MM.1S (cell line): ENCODE measurements around the gene RPE.

ENCODE experiments used
- DNase-seq: peaks from one replicate; pipeline ENCODE4 v3.0.0-alpha.2; 2015
- H2AFZ ChIP-seq: fragments of 300-600 bp; sonication (generic); 2 replicates; pipeline ENCODE4 v1.6.0; 2016; ENCODE audit warnings: antibody characterized with exemption, low read length
- H3F3A ChIP-seq: fragments of 300-600 bp; sonication (generic); 2 replicates; pipeline ENCODE4 v1.6.1; 2016; ENCODE audit warnings: mild to moderate bottlenecking, antibody characterized with exemption, low read length, moderate library complexity, mixed read lengths; ENCODE audit not compliant: insufficient read depth
- H3K27ac ChIP-seq: fragments of 300-600 bp; sonication (generic); 2 replicates; pipeline ENCODE4 v1.5.1; 2016; ENCODE audit warnings: mild to moderate bottlenecking, low read length
- H3K27me3 ChIP-seq: fragments of 300-600 bp; sonication (generic); replicated peaks from 2 replicates; pipeline ENCODE4 v1.6.0; 2016; ENCODE audit warnings: low read length; ENCODE audit not compliant: insufficient read depth
- H3K36me3 ChIP-seq: fragments of 300-600 bp; sonication (generic); replicated peaks from 2 replicates; pipeline ENCODE4 v1.6.1; 2016; ENCODE audit warnings: mild to moderate bottlenecking, low read length, mixed read lengths; ENCODE audit not compliant: insufficient read depth
- H3K4me1 ChIP-seq: fragments of 300-600 bp; sonication (generic); 2 replicates; pipeline ENCODE4 v1.6.1; 2016; ENCODE audit warnings: low read length, mixed read lengths
- H3K4me2 ChIP-seq: fragments of 300-600 bp; sonication (generic); 2 replicates; pipeline ENCODE4 v1.6.0; 2016; ENCODE audit warnings: low read depth, low read length
- H3K4me3 ChIP-seq: fragments of 300-600 bp; sonication (generic); 2 replicates; pipeline ENCODE4 v1.5.1; 2016; ENCODE audit warnings: low read length, mixed read lengths
- H3K79me2 ChIP-seq: fragments of 300-600 bp; sonication (generic); 2 replicates; pipeline ENCODE4 v1.6.1; 2016; ENCODE audit warnings: mixed run types, low read length, mixed read lengths
- H3K9ac ChIP-seq: fragments of 300-600 bp; sonication (generic); 2 replicates; pipeline ENCODE4 v1.6.1; 2016; ENCODE audit warnings: low read length, mixed read lengths
- H3K9me2 ChIP-seq: fragments of 300-600 bp; sonication (generic); replicated peaks from 2 replicates; pipeline ENCODE4 v1.6.1; 2016; ENCODE audit warnings: mild to moderate bottlenecking, low read length, mixed read lengths; ENCODE audit not compliant: insufficient read depth
- H3K9me3 ChIP-seq: fragments of 300-600 bp; sonication (generic); replicated peaks from 2 replicates; pipeline ENCODE4 v1.6.1; 2016; ENCODE audit warnings: mild to moderate bottlenecking, low read length, mixed read lengths; ENCODE audit not compliant: insufficient read depth
- H4K20me1 ChIP-seq: fragments of 300-600 bp; sonication (generic); 2 replicates; pipeline ENCODE4 v1.6.1; 2016; ENCODE audit warnings: mild to moderate bottlenecking, low read length, moderate library complexity, mixed read lengths; ENCODE audit not compliant: insufficient read depth
- CTCF ChIP-seq: fragments of 300-600 bp; sonication (generic); IDR thresholded peaks from 2 replicates; pipeline ENCODE4 v1.5.1; 2016; ENCODE audit warnings: antibody characterized with exemption, low read length, mixed read lengths
- EZH2 ChIP-seq: fragments of 300-600 bp; sonication (generic); optimal IDR thresholded peaks from 2 replicates; pipeline ENCODE3; 2017; ENCODE audit warnings: low read depth, mild to moderate bottlenecking, antibody characterized with exemption, low read length, mixed read lengths
- EZH2phosphoT487 ChIP-seq: fragments of 300-600 bp; sonication (generic); IDR thresholded peaks from 2 replicates; pipeline ENCODE4 v1.6.1; 2018; ENCODE audit warnings: antibody characterized with exemption, low read length

Gene RPE

GRCh38 chr2:210002158-210003157, at the start of gene RPE:
Gene RPE (plus strand): TSS chr2:210002638. CDS start chr2:210002662, 24 bp downstream.
- Histone ChIP-seq H3K4me2 (peak within 1 kb of the TSS; percentile 85), H3K79me2 (peaks cover 50% of the 10 kb centered on the region), H3K36me3 (no peaks in the 10 kb centered on the region), H3K9me2 (no peaks in the 10 kb centered on the region), H3K4me1 (peaks cover 16% of the 10 kb centered on the region), H3F3A (no peaks in the 10 kb centered on the region), H2AFZ (peak within 1 kb of the TSS; percentile 78), H3K9me3 (no peaks in the 10 kb centered on the region), H3K27me3 (no peaks in the 10 kb centered on the region), H3K9ac (peak within 1 kb of the TSS; percentile 75), H3K27ac (peak within 1 kb of the TSS; percentile 59), H4K20me1 (peaks cover 15% of the 10 kb centered on the region; the same call in 1 of the 2 replicates), H3K4me3 (peak within 1 kb of the TSS; percentile 88)
- peak; percentile 98 for DNase-seq
- TF ChIP-seq EZH2phosphoT487 (no peak), CTCF (no peak), EZH2 (no peak)

GRCh38 chr2:209956271-209956670, 46.2 kb upstream of the RPE start:
- no peak overlapping the region for H3K9ac ChIP-seq
- peaks cover 4% of the 10 kb centered on the region; the same call in 1 of the 2 replicates for H3K4me1 ChIP-seq
- no peaks in the 10 kb centered on the region for H3K27me3 ChIP-seq
- no peaks in the 10 kb centered on the region for H3F3A ChIP-seq
- no peak overlapping the region for H3K4me3 ChIP-seq
- no peak overlapping the region for H3K4me2 ChIP-seq
- no peak overlapping the region for H2AFZ ChIP-seq
- TF ChIP-seq EZH2phosphoT487: no peak
- no peak for TF ChIP-seq EZH2
- TF ChIP-seq CTCF: no peak
- H3K9me2 ChIP-seq: no peaks in the 10 kb centered on the region
- no peak for DNase-seq
- no peaks in the 10 kb centered on the region for H3K36me3 ChIP-seq
- H4K20me1 ChIP-seq: no peaks in the 10 kb centered on the region
- H3K79me2 ChIP-seq: no peaks in the 10 kb centered on the region
- H3K27ac ChIP-seq: no peak overlapping the region
- no peaks in the 10 kb centered on the region for H3K9me3 ChIP-seq

GRCh38 chr2:209958016-209958415, 44.4 kb upstream of the RPE start:
- Histone ChIP-seq H3K9me2 (no peaks in the 10 kb centered on the region), H3K36me3 (no peaks in the 10 kb centered on the region), H3K4me1 (peaks cover 4% of the 10 kb centered on the region; the same call in 1 of the 2 replicates), H3K79me2 (no peaks in the 10 kb centered on the region), H3K27ac (no peak overlapping the region), H3K4me2 (no peak overlapping the region), H3K4me3 (no peak overlapping the region), H3F3A (no peaks in the 10 kb centered on the region), H3K9ac (no peak overlapping the region), H2AFZ (no peak overlapping the region), H3K9me3 (no peaks in the 10 kb centered on the region), H4K20me1 (no peaks in the 10 kb centered on the region), H3K27me3 (no peaks in the 10 kb centered on the region)
- no peak for DNase-seq
- TF ChIP-seq EZH2phosphoT487 (no peak), EZH2 (no peak), CTCF (no peak)
